GM21529 (cell line): ENCODE measurements around the gene HOXA6.

ENCODE experiments used
- ATAC-seq: cut with Tn5 transposase; IDR thresholded peaks from one replicate; pipeline ENCODE4 v1.9.1; 2021; ENCODE audit not compliant: unreplicated experiment

HOXA6 gene

GRCh38 chr7:27147199-27148030 is at the start of gene HOXA6:
TSS of gene HOXA6 (minus strand) at chr7:27147774. CDS start at chr7:27147749, 25 bp downstream.
- no peak for ATAC-seq

- no peak for ATAC-seq
Observed at GRCh38 chr7:27196287-27196767, 48.8 kb upstream of the HOXA6 start.

GRCh38 chr7:27194686-27195379 is 47.3 kb upstream of the HOXA6 start:
- ATAC-seq = no peak

- no peak for ATAC-seq
Observed at GRCh38 chr7:27194002-27194352, 46.4 kb upstream of the HOXA6 start.

- ATAC-seq = no peak
Observed at GRCh38 chr7:27193335-27194001, 45.9 kb upstream of the HOXA6 start.

- no peak for ATAC-seq
Observed at GRCh38 chr7:27192546-27193334, 45.2 kb upstream of the HOXA6 start.

GRCh38 chr7:27191833-27192545 is 44.4 kb upstream of the HOXA6 start:
- no peak for ATAC-seq

GRCh38 chr7:27191161-27191731 is 43.7 kb upstream of the HOXA6 start:
- ATAC-seq = no peak

- no peak for ATAC-seq
Observed at GRCh38 chr7:27189997-27190748, 42.6 kb upstream of the HOXA6 start.

GRCh38 chr7:27189295-27189996 is 41.9 kb upstream of the HOXA6 start:
- ATAC-seq = no peak

GRCh38 chr7:27188386-27189294 is 41.1 kb upstream of the HOXA6 start:
- no peak for ATAC-seq

- ATAC-seq = no peak
Observed at GRCh38 chr7:27187475-27188385, 40.2 kb upstream of the HOXA6 start.

- no peak for ATAC-seq
Observed at GRCh38 chr7:27186668-27187474, 39.3 kb upstream of the HOXA6 start.

GRCh38 chr7:27185854-27186667 is 38.5 kb upstream of the HOXA6 start:
- no peak for ATAC-seq
